AG04450 (cell line): ENCODE results near the gene GNGT1. TPM values are rescaled to one million over a fixed set of nuclear protein-coding genes. Genes with fewer than 3 reads are reported as not detected.

Experiments used
- CTCF ChIA-PET: fragments of 300-600, 350-600 bp; formaldehyde crosslinking; extraction: SDS; loops from one replicate; lab custom pipeline; 2022; ENCODE audit warnings: antibody characterized with exemption, inconsistent platforms; lab: Charles Lee
- POLR2A ChIA-PET: fragments of 350-600 bp; formaldehyde crosslinking; extraction: SDS; loops from one replicate; lab custom pipeline; 2021; ENCODE audit warnings: antibody characterized with exemption, inconsistent platforms; lab: Yijun Ruan, JAX
- DNase-seq: peaks from one replicate; pipeline ENCODE4 v3.0.0-alpha.2; 2011; ENCODE audit warnings: low read depth, low spot score
- H3K27ac ChIP-seq: one replicate; pipeline ENCODE4 v1.5.1; 2012; ENCODE audit warnings: low read depth, low read length, control low read depth
- H3K27me3 ChIP-seq: one replicate; pipeline ENCODE4 v1.6.0; 2012; ENCODE audit warnings: low read length; ENCODE audit not compliant: control insufficient read depth, insufficient read depth
- H3K4me3 ChIP-seq: 2 replicates; pipeline ENCODE4 v1.5.1; 2011; ENCODE audit warnings: mild to moderate bottlenecking, low read depth, low read length, control low read depth
- H3K9me3 ChIP-seq: 2 replicates; pipeline ENCODE4 v1.5.1; 2012; ENCODE audit warnings: low read length; ENCODE audit not compliant: control insufficient read depth, insufficient read depth
- polyA plus RNA-seq: library from polyadenylated mRNA; depleted of rRNA; stranded (reverse); fragments of >200 nt; gene quantifications from 2 replicates; pipeline ENCODE4 v1.2.3, GENCODE V29; 2011
- TF ChIP-seq, protein P1 (sequence below): IDR thresholded peaks from 2 replicates; pipeline ENCODE4 v1.5.1; 2011; ENCODE audit warnings: low read depth, low read length, control low read depth, inconsistent platforms

The GNGT1 gene
- polyA plus RNA-seq, 1 experiment, result not detected

- no peaks in the 10 kb centered on the region for H3K9me3 ChIP-seq
- H3K27ac ChIP-seq, result peak overlapping the region; percentile 54
- ChIA-PET CTCF (interaction anchor here (0.7 to 2.8 kb wide), 8 partner anchors 12 to 474 kb away, joined by 3 to 16 read pairs (median 4); partner anchors contain the start of genes COL1A2 and TFPI2), POLR2A (interaction anchor here (0.6 to 1.6 kb wide), 10 partner anchors 21 to 836 kb away, joined by 3 to 5 read pairs (median 4); partner anchors contain the start of gene BET1)
- DNase-seq, result no peak
- TF ChIP-seq, protein P1, sequence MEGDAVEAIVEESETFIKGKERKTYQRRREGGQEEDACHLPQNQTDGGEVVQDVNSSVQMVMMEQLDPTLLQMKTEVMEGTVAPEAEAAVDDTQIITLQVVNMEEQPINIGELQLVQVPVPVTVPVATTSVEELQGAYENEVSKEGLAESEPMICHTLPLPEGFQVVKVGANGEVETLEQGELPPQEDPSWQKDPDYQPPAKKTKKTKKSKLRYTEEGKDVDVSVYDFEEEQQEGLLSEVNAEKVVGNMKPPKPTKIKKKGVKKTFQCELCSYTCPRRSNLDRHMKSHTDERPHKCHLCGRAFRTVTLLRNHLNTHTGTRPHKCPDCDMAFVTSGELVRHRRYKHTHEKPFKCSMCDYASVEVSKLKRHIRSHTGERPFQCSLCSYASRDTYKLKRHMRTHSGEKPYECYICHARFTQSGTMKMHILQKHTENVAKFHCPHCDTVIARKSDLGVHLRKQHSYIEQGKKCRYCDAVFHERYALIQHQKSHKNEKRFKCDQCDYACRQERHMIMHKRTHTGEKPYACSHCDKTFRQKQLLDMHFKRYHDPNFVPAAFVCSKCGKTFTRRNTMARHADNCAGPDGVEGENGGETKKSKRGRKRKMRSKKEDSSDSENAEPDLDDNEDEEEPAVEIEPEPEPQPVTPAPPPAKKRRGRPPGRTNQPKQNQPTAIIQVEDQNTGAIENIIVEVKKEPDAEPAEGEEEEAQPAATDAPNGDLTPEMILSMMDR, result no peak
- peak overlapping the region; percentile 82 for H3K4me3 ChIP-seq
- no peaks in the 10 kb centered on the region for H3K27me3 ChIP-seq
Measured at GRCh38 chr7:93921186-93921585, 14.8 kb downstream of the GNGT1 start.

- CTCF ChIA-PET, result interaction anchor here (0.7 to 2.8 kb wide), 8 partner anchors 13 to 473 kb away, joined by 3 to 16 read pairs (median 4); partner anchors contain the start of gene COL1A2
- Histone ChIP-seq H3K27ac (peak within 1 kb of the TSS; percentile 93), H3K4me3 (peak within 1 kb of the TSS; percentile 82), H3K9me3 (no peaks in the 10 kb centered on the region), H3K27me3 (no peaks in the 10 kb centered on the region)
- TF ChIP-seq, protein P1, result no peak
- DNase-seq, result no peak
- POLR2A ChIA-PET, result interaction anchor here (0.6 to 1.6 kb wide), 12 partner anchors 9 to 837 kb away, joined by 3 to 5 read pairs (median 3); partner anchors contain the start of genes BET1 and COL1A2
Measured at GRCh38 chr7:93921607-93922566, 15.5 kb downstream of the GNGT1 start, which contains the start of gene GNG11. Gene GNG11 (plus strand): TSS chr7:93921735. CDS start chr7:93922138, 403 bp downstream.

GRCh38 chr7:93923296-93923695 is 16.9 kb downstream of the GNGT1 start:
- DNase-seq, result no peak
- no peaks in the 10 kb centered on the region for H3K9me3 ChIP-seq
- ChIA-PET CTCF (no interaction called here), POLR2A (no interaction called here)
- TF ChIP-seq, protein P1, result no peak
- peak overlapping the region; percentile 82 for H3K4me3 ChIP-seq
- no peaks in the 10 kb centered on the region for H3K27me3 ChIP-seq
- no peak overlapping the region for H3K27ac ChIP-seq

GRCh38 chr7:93923942-93924341 is 17.6 kb downstream of the GNGT1 start:
- TF ChIP-seq, protein P1, result no peak
- peak overlapping the region; percentile 82 for H3K4me3 ChIP-seq
- ChIA-PET CTCF (no interaction called here), POLR2A (no interaction called here)
- DNase-seq, result no peak
- no peaks in the 10 kb centered on the region for H3K9me3 ChIP-seq
- H3K27ac ChIP-seq, result no peak overlapping the region
- H3K27me3 ChIP-seq, result no peaks in the 10 kb centered on the region
